Mesodermal cell (in vitro differentiated cells): ENCODE results near the gene CD46.

Experiments used
- H3K27ac ChIP-seq: 2 replicates; pipeline ENCODE4 v1.7.0; 2013; ENCODE audit warnings: mild to moderate bottlenecking, low read depth, low read length, moderate library complexity; ENCODE audit not compliant: severe bottlenecking
- H3K36me3 ChIP-seq: 2 replicates; pipeline ENCODE4 v1.7.1; 2013; ENCODE audit warnings: mild to moderate bottlenecking, low read length, moderate library complexity; ENCODE audit not compliant: control insufficient read depth, insufficient read depth
- H3K4me1 ChIP-seq: one replicate; pipeline ENCODE4 v1.7.1; 2013; ENCODE audit warnings: mild to moderate bottlenecking, low read length; ENCODE audit not compliant: insufficient read depth, control insufficient read depth, poor library complexity, severe bottlenecking
- H3K4me3 ChIP-seq: 2 replicates; pipeline ENCODE4 v1.7.0; 2013; ENCODE audit warnings: low read length, control low read depth, mild to moderate bottlenecking; ENCODE audit not compliant: insufficient read depth, poor library complexity, severe bottlenecking; ENCODE audit errors: extremely low read depth
- H3K9me3 ChIP-seq: 2 replicates; pipeline ENCODE4 v1.7.1; 2013; ENCODE audit warnings: mild to moderate bottlenecking, low read length, moderate library complexity; ENCODE audit not compliant: control insufficient read depth
- WGBS, 2 experiments: methylation state at CpG; one replicate each; pipeline ENCODE4 v1.1.5; 2013; ENCODE audit warnings: missing lambda C conversion rate in 2 of 2; ENCODE audit not compliant: insufficient coverage in 2 of 2; 5-methylcytosine and 5-hydroxymethylcytosine counted together

Gene CD46

GRCh38 chr1:207823880-207824566, 72.2 kb downstream of the CD46 start:
- peaks cover 34% of the 10 kb centered on the region for H3K4me1 ChIP-seq
- WGBS, 2 experiments = 43 to 57% methylated on average over 6 to 8 of the region's 9 CpGs
- no peak overlapping the region for H3K4me3 ChIP-seq
- no peaks in the 10 kb centered on the region for H3K36me3 ChIP-seq
- H3K9me3 ChIP-seq = no peaks in the 10 kb centered on the region
- no peak overlapping the region for H3K27ac ChIP-seq

DNA sequence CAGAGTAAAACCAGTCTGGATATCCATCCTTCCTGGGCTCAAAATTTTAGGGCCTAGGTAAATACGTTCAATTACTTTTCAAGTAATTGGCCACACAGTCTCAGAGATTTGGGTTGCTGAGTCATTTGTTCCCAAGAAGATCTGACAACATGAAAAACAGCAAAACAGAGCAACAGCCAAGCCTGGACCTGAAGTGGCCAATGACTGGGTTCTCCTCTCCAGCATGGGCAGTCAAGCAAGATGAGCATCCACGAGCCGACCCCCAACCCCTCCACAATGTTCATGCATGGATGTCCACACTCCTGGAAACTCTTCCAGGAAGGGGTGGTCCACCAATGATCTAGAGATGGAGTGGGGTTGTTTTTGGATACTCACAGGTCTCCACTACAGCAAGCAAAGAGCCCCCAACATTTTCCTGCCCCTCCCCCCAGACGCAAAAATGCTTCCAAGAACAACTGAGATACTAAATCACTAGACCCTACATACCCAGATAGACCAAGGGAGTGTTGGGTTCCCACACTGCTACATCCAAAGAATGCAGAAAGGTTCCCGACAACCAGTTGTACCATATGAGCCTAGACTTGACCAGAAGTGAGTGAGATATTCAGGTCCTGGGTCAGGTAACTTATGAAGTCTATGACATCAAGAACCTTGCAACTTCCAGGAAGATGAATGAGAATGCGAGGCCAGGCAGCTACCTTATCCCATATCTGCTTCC, 73.0 kb downstream of the CD46 start:
- no peaks in the 10 kb centered on the region for H3K9me3 ChIP-seq
- H3K4me1 ChIP-seq = peaks cover 29% of the 10 kb centered on the region
- no peaks in the 10 kb centered on the region for H3K36me3 ChIP-seq
- H3K4me3 ChIP-seq = no peak overlapping the region
- WGBS, 2 experiments = 100% methylated on average over 2 to 3 of the region's 6 CpGs
- H3K27ac ChIP-seq = no peak overlapping the region

DNA sequence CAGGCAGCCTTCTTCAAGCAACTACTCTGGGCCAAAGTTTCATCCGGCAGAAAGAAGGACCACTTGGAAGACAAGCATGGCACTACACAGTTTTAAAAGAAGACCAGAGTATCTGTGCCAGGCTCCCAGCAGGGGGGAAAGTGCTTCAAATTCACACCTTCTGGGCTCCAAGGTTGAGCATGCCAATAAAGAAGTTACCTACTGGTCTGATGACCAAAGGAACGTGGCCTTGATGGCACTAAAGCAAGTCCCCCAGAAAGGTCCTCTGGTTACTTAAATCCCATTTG, 73.5 kb downstream of the CD46 start:
- Histone ChIP-seq H3K4me3 (no peak overlapping the region), H3K27ac (no peak overlapping the region)

DNA sequence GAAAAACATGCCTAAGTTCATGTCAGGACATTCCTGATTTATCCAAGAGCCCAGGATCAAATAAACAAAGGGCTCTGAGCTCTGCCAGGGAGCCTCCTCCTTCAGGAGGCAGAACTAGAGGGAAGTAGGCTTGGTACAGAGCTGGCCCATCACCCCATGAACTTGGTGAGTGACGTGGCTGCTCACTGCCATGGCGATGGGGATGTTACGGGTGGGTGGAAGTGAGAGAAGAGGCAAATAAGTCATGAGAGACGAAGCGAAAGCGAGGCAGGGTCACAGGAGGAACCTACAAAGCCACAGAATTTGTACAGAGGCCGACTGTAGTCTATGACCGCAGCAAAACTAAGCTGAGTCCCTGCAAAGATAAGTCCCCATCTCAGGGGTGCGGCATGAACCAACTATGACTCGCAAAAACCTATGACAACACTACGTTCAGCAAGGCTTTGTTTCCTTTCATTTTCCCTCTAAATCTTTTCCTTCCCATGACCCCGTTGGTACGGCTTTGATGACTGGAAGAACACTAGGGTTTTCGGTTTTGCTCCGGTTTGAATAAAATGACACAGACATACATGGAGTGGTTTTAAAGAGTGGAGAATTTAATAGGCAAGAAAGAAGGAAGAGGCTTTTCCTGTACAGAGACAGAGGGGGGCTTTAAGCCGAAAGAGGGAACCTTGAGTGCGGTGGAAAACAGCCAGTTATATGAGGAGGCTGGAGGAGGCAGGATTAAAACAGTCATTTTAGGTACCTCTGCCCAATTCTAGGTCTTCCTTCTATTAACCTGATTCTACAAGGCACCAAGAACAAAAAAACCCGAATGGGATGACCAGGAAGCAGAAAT, 74.1 kb downstream of the CD46 start:
- Histone ChIP-seq H3K27ac (peak overlapping the region; percentile 25), H3K4me3 (no peak overlapping the region)

More for the DNA sequence above, 73.5 kb downstream of the CD46 start:
- H3K4me1 ChIP-seq = peaks cover 29% of the 10 kb centered on the region
- H3K9me3 ChIP-seq = no peaks in the 10 kb centered on the region
- no peaks in the 10 kb centered on the region for H3K36me3 ChIP-seq
- WGBS, 2 experiments = 97 to 100% methylated on average over 2 of the region's 2 CpGs

GRCh38 chr1:207826557-207827487, 75.0 kb downstream of the CD46 start:
- Histone ChIP-seq H3K9me3 (no peaks in the 10 kb centered on the region), H3K27ac (peak overlapping the region; percentile 25), H3K4me3 (no peak overlapping the region), H3K4me1 (peaks cover 29% of the 10 kb centered on the region), H3K36me3 (no peaks in the 10 kb centered on the region)
- WGBS, 2 experiments = 88% methylated on average over 16 of the region's 18 CpGs

More for the DNA sequence above, 74.1 kb downstream of the CD46 start:
- WGBS, 2 experiments = 93 to 96% methylated on average over 14 to 16 of the region's 18 CpGs
- H3K4me1 ChIP-seq = peaks cover 29% of the 10 kb centered on the region
- H3K36me3 ChIP-seq = no peaks in the 10 kb centered on the region
- H3K9me3 ChIP-seq = no peaks in the 10 kb centered on the region

- no peaks in the 10 kb centered on the region for H3K9me3 ChIP-seq
- H3K4me1 ChIP-seq = peaks cover 29% of the 10 kb centered on the region
- H3K27ac ChIP-seq = no peak overlapping the region
- WGBS, 2 experiments = 83 to 100% methylated on average over 1 of the region's 2 CpGs
- H3K4me3 ChIP-seq = no peak overlapping the region
- no peaks in the 10 kb centered on the region for H3K36me3 ChIP-seq
Observed at GRCh38 chr1:207827488-207827830, 75.6 kb downstream of the CD46 start.

DNA sequence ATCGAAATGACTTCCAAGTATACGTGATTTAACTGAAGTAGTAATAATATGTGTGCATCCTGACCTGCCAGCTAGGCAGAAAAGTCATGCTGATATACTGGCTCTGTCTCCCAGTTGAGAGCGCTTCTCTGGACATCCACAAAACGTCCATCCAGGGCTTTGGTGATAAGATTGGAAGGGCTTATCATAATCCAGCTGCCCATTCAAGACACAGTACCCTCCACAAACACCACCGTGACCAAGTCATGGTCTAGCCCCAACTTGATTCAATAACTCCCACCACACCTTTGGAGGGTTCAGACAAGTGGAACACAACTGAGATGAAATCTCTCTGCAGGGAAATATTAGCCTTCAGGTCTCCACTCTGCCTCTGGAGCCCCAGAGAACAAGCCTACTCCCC, 76.2 kb downstream of the CD46 start:
- no peak overlapping the region for H3K4me3 ChIP-seq
- peaks cover 29% of the 10 kb centered on the region for H3K4me1 ChIP-seq
- WGBS, 2 experiments = 83 to 89% methylated on average over 4 to 5 of the region's 5 CpGs
- H3K9me3 ChIP-seq = no peaks in the 10 kb centered on the region
- H3K36me3 ChIP-seq = no peaks in the 10 kb centered on the region
- H3K27ac ChIP-seq = no peak overlapping the region

- WGBS, 2 experiments = 47% methylated on average over 2 of the region's 2 CpGs; no CpG with 5 or more reads in 1 of the 2 experiments
- no peak overlapping the region for H3K4me3 ChIP-seq
- no peaks in the 10 kb centered on the region for H3K9me3 ChIP-seq
- no peaks in the 10 kb centered on the region for H3K36me3 ChIP-seq
- H3K27ac ChIP-seq = no peak overlapping the region
- peaks cover 29% of the 10 kb centered on the region for H3K4me1 ChIP-seq
Observed at GRCh38 chr1:207828485-207829158, 76.8 kb downstream of the CD46 start.

DNA sequence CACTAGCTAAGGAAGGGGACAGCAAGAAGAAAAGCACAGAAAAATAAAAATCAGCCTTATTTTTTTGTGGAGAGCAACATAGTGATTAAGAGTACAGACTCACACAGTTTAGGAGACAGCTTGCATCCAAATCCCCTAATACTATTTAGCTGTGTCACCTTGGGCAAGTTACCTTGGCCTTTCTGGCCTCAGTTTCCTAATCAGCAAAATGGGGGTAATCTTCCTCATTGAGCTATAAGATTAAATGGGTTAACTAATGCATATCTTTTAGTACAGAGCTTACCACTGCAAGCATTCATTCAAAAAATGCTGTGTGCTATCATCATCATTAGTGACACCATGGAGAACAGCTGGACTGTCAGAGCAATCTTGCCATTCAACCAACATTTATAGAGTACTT, 77.7 kb downstream of the CD46 start:
- Histone ChIP-seq H3K4me1 (peaks cover 29% of the 10 kb centered on the region), H3K27ac (no peak overlapping the region), H3K4me3 (no peak overlapping the region), H3K9me3 (no peaks in the 10 kb centered on the region), H3K36me3 (no peaks in the 10 kb centered on the region)

GRCh38 chr1:207830788-207831187, 78.9 kb downstream of the CD46 start:
- H3K36me3 ChIP-seq = no peaks in the 10 kb centered on the region
- 95 to 98% methylated on average over 9 of the region's 9 CpGs for WGBS, 2 experiments
- no peak overlapping the region for H3K27ac ChIP-seq
- no peak overlapping the region for H3K4me3 ChIP-seq
- H3K4me1 ChIP-seq = peaks cover 20% of the 10 kb centered on the region
- no peaks in the 10 kb centered on the region for H3K9me3 ChIP-seq
